Measurements from ENCODE around the gene ADAMTSL3. TPM values are rescaled to one million over a fixed set of nuclear protein-coding genes. Genes with fewer than 3 reads are reported as not detected.

ADAMTSL3 gene
- total RNA-seq, 2 donors from 2014 or later = 12.2 to 21.2 TPM

GRCh38 chr15:83709241-83709640 lies 55.3 kb downstream of the ADAMTSL3 start:
- H3K4me3 ChIP-seq = no peak overlapping the region
- H3K27ac ChIP-seq = no peak overlapping the region
- H3K4me1 ChIP-seq = no peaks in the 10 kb centered on the region
- peaks cover 9% of the 10 kb centered on the region for H3K36me3 ChIP-seq
- DNase-seq (ENCODE audit: low spot score) = no peak
- H3K27me3 ChIP-seq = no peaks in the 10 kb centered on the region
- TF ChIP-seq CTCF (IDR thresholded peaks at IDR 0.05) = no peak
- no peaks in the 10 kb centered on the region for H3K9me3 ChIP-seq

DNA sequence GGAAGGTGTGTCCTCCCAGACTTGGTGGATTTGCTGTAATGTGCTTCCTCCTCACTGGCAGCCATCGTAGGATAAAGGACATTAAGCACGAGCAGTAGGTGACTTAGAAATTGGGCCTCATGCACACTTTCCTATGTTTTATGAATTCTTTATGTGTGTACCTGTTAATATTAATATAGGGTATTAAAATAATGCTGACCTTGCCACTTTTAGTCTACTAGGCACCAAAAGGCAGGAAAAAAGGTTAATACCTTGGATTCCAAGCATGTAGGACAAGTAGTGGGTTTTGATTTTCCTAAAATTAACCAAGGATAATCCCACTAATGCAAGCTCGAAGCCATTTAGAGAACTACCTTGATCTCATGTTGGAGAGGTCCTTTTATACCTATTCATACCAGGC lies 55.9 kb downstream of the ADAMTSL3 start:
- Histone ChIP-seq H3K4me1 (no peaks in the 10 kb centered on the region), H3K27ac (no peak overlapping the region)
- TF ChIP-seq CTCF (IDR thresholded peaks at IDR 0.05) = no peak

DNA sequence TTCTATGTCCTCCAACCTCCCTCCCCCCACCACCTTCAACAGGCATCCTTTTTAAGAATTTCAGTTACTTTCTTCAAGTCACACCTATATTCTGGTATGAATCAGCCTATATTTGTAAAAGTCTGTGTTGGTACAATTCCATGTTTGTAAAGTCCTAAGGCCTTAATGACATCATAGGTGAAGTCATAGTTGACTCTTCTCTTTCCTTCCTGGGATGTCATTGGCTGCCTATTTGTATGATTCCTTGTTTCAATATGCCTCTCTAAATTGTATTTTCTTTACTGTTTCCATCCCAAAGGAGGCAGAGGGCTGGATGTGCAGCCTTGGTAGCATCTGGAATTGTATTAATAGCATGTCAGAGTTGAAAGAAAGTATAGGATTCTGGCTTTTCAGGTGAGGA lies 56.5 kb downstream of the ADAMTSL3 start:
- H3K4me1 ChIP-seq = no peaks in the 10 kb centered on the region
- DNase-seq (ENCODE audit: low spot score) = no peak
- H3K27ac ChIP-seq = no peak overlapping the region
- H3K27me3 ChIP-seq = no peaks in the 10 kb centered on the region
- no peak overlapping the region for H3K4me3 ChIP-seq
- no peaks in the 10 kb centered on the region for H3K9me3 ChIP-seq
- H3K36me3 ChIP-seq = peaks cover 3% of the 10 kb centered on the region
- TF ChIP-seq CTCF (IDR thresholded peaks at IDR 0.05) = no peak

More for the DNA sequence above, 55.9 kb downstream of the ADAMTSL3 start:
- H3K36me3 ChIP-seq = peaks cover 9% of the 10 kb centered on the region
- no peaks in the 10 kb centered on the region for H3K27me3 ChIP-seq
- no peak overlapping the region for H3K4me3 ChIP-seq
- no peaks in the 10 kb centered on the region for H3K9me3 ChIP-seq
- no peak for DNase-seq (ENCODE audit: low spot score)

GRCh38 chr15:83711236-83711635 lies 57.3 kb downstream of the ADAMTSL3 start:
- H3K27ac ChIP-seq = no peak overlapping the region
- no peak overlapping the region for H3K4me3 ChIP-seq
- no peaks in the 10 kb centered on the region for H3K36me3 ChIP-seq
- no peak for TF ChIP-seq CTCF (IDR thresholded peaks at IDR 0.05)
- H3K4me1 ChIP-seq = no peaks in the 10 kb centered on the region
- DNase-seq (ENCODE audit: low spot score) = no peak
- H3K9me3 ChIP-seq = no peaks in the 10 kb centered on the region
- H3K27me3 ChIP-seq = no peaks in the 10 kb centered on the region

DNA sequence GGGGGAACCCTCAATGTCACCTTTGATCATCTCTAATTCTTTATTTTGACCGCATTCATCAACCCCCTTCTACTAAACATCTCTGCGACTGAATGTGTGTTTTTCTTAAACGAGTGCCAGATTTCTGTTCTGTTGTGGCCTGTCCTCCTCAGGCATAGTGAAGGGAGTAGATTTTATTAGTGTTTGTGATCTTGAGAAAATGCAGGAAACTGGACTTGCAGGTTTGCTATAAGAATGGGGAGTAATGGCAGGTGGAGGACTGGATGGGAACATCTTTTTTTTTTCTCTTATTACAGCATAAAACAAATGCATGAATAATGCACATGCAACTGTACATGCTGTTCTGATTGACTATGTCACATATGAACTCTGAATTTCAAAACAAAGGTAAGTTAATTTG lies 59.3 kb downstream of the ADAMTSL3 start:
- no peak for DNase-seq (ENCODE audit: low spot score)
- no peaks in the 10 kb centered on the region for H3K9me3 ChIP-seq
- TF ChIP-seq CTCF (IDR thresholded peaks at IDR 0.05) = no peak
- H3K27me3 ChIP-seq = no peaks in the 10 kb centered on the region
- H3K4me1 ChIP-seq = no peaks in the 10 kb centered on the region
- no peak overlapping the region for H3K4me3 ChIP-seq
- H3K36me3 ChIP-seq = no peaks in the 10 kb centered on the region
- no peak overlapping the region for H3K27ac ChIP-seq

DNA sequence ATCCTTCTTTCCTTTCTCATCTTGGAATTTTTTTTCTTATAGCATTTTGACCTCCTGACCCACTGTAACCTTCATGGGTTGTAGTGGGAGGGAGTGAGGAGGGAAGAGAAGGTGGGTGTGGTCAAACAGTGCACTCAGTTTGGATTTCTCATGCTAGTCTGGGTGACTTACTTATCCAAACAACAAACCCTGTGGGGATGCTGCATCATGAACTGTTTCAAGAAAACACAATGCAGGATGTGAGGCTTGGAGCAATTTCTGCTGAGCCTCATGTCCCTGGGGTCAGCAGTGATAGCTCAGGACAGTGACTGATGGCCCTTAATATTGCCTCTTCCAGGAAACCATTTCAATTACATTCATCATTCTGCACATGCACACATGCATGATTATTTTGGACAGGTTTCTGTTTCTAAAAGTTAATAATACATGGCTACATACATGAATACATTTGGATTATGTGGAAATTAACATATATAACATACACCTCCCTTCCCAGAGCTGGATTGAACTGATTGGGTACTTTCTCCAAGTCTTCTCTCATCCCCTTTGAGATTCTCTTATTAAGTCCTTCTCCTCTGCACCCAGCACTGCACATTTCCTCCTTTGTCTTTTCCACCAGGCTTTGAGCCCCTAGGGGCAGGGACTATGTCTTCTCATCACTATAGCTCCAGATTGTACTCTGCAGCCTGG lies 61.2 kb downstream of the ADAMTSL3 start:
- no peak for DNase-seq (ENCODE audit: low spot score)
- no peaks in the 10 kb centered on the region for H3K27me3 ChIP-seq
- no peak overlapping the region for H3K4me3 ChIP-seq
- TF ChIP-seq CTCF (IDR thresholded peaks at IDR 0.05) = no peak
- H3K36me3 ChIP-seq = no peaks in the 10 kb centered on the region
- no peaks in the 10 kb centered on the region for H3K9me3 ChIP-seq
- no peak overlapping the region for H3K27ac ChIP-seq
- no peaks in the 10 kb centered on the region for H3K4me1 ChIP-seq

Measured in right atrium auricular region (tissue), 2 donors.